Colonic mucosa (tissue), 4 donors: Measurements from ENCODE around the gene SSBP4. TPM values are rescaled to one million over a fixed set of nuclear protein-coding genes. Genes with fewer than 3 reads are reported as not detected.

Source experiments
- DNase-seq: peaks from one replicate; pipeline ENCODE4 v3.0.0-alpha.2; 2020
- H3K27ac ChIP-seq: fragments of 200-600 bp; one replicate; pipeline ENCODE4 v1.8.0; 2021
- H3K27me3 ChIP-seq: fragments of 200-600 bp; one replicate; pipeline ENCODE4 v1.8.0; 2021
- H3K36me3 ChIP-seq: fragments of 200-600 bp; one replicate; pipeline ENCODE4 v1.8.0; 2021
- H3K4me1 ChIP-seq: fragments of 200-600 bp; one replicate; pipeline ENCODE4 v1.8.0; 2021; ENCODE audit warnings: mild to moderate bottlenecking
- H3K4me3 ChIP-seq: fragments of 200-600 bp; one replicate; pipeline ENCODE4 v1.8.0; 2021
- H3K9ac ChIP-seq, 2 donors: one replicate each; pipeline ENCODE4 v1.7.0; 2013; ENCODE audit warnings: control low read depth in 2 of 2, low read depth in 2 of 2, low read length in 2 of 2
- H3K9me3 ChIP-seq: fragments of 200-600 bp; one replicate; pipeline ENCODE4 v1.8.0; 2021
- CTCF ChIP-seq: fragments of 200-600 bp; IDR thresholded peaks from one replicate; pipeline ENCODE4 v1.8.0; 2022; ENCODE audit warnings: antibody characterized with exemption, mild to moderate bottlenecking
- intact Hi-C: fragments of 100-400 bp; cut with DNase I; formaldehyde crosslinking; loops from one replicate; pipeline ENCODE4 v1.14.1; 2022
- total RNA-seq, 2 donors: library from RNA; stranded (reverse); fragmentation: NEBNext Ultra II Directional in 1 of 2; extraction: Animal tissue kit (Norgen Biotek cat#: 25700) in 1 of 2; gene quantifications; one replicate each; pipeline ENCODE4 v1.2.1, GENCODE V29; 2021
- donor health status: healthy.
- donor health status: DM: no; HTN: no; CAD: no.
- donor health status: DM: no; HTN: no; CAD: no.

The SSBP4 gene
- total RNA-seq, 2 donors from 2014 or later, result 40.1 to 77.3 TPM

- H3K27me3 ChIP-seq, result no peaks in the 10 kb centered on the region
- H3K27ac ChIP-seq, result no peak overlapping the region
- peaks cover 6% of the 10 kb centered on the region for H3K4me1 ChIP-seq
- TF ChIP-seq CTCF, result no peak
- H3K36me3 ChIP-seq, result no peaks in the 10 kb centered on the region
- no peak overlapping the region for H3K4me3 ChIP-seq
- DNase-seq, result no peak
- intact Hi-C loops, result no loop called here
- no peaks in the 10 kb centered on the region for H3K9me3 ChIP-seq
- H3K9ac ChIP-seq, result no peak overlapping the region
Observed at GRCh38 chr19:18427743-18428113, 8.5 kb downstream of the SSBP4 start.

- Histone ChIP-seq H3K4me3 (no peak overlapping the region), H3K27ac (no peak overlapping the region), H3K27me3 (no peaks in the 10 kb centered on the region), H3K36me3 (no peaks in the 10 kb centered on the region), H3K9me3 (no peaks in the 10 kb centered on the region), H3K4me1 (peaks cover 6% of the 10 kb centered on the region), H3K9ac (no peak overlapping the region)
- DNase-seq, result no peak
- intact Hi-C loops, result no loop called here
- TF ChIP-seq CTCF, result no peak
Observed at GRCh38 chr19:18428173-18428786, 9.1 kb downstream of the SSBP4 start.

- Histone ChIP-seq H3K27ac (peak overlapping the region; percentile 45), H3K27me3 (no peaks in the 10 kb centered on the region), H3K9me3 (no peaks in the 10 kb centered on the region), H3K4me3 (peak overlapping the region; percentile 35), H3K9ac (peak overlapping the region in 1 of 2 donors; percentile 50), H3K4me1 (peaks cover 6% of the 10 kb centered on the region), H3K36me3 (no peaks in the 10 kb centered on the region)
- intact Hi-C loops, result no loop called here
- no peak for TF ChIP-seq CTCF
- peak; percentile 77 for DNase-seq
Observed at GRCh38 chr19:18428787-18429674, 9.8 kb downstream of the SSBP4 start.

- peaks cover 6% of the 10 kb centered on the region for H3K4me1 ChIP-seq
- no peak overlapping the region for H3K4me3 ChIP-seq
- peak overlapping the region in 1 of 2 donors; percentile 50 for H3K9ac ChIP-seq
- intact Hi-C loops, result no loop called here
- no peaks in the 10 kb centered on the region for H3K27me3 ChIP-seq
- H3K27ac ChIP-seq, result no peak overlapping the region
- no peaks in the 10 kb centered on the region for H3K9me3 ChIP-seq
- DNase-seq, result no peak
- no peaks in the 10 kb centered on the region for H3K36me3 ChIP-seq
- TF ChIP-seq CTCF, result no peak
Observed at GRCh38 chr19:18429717-18430416, 10.7 kb downstream of the SSBP4 start.

- H3K36me3 ChIP-seq, result no peaks in the 10 kb centered on the region
- no peak for DNase-seq
- intact Hi-C loops, result no loop called here
Observed at GRCh38 chr19:18430417-18431144, 11.4 kb downstream of the SSBP4 start.

More at GRCh38 chr19:18430417-18431144, 11.4 kb downstream of the SSBP4 start:
- Histone ChIP-seq H3K27ac (no peak overlapping the region), H3K9me3 (no peaks in the 10 kb centered on the region), H3K4me3 (no peak overlapping the region), H3K27me3 (no peaks in the 10 kb centered on the region), H3K4me1 (peaks cover 6% of the 10 kb centered on the region), H3K9ac (no peak overlapping the region)
- no peak for TF ChIP-seq CTCF
